ENCODE data around the gene TRIM71. TPM values are rescaled to one million over a fixed set of nuclear protein-coding genes. Genes with fewer than 3 reads are reported as not detected.

TRIM71 gene
- total RNA-seq, 4 donors from 2014 or later, result under 0.01 to 0.59 (median 0.32) TPM

- Histone ChIP-seq H3K36me3 (no peaks in the 10 kb centered on the region), H3K9me3 (no peaks in the 10 kb centered on the region), H3K4me1 (no peaks in the 10 kb centered on the region), H3K27ac (no peak overlapping the region), H3K27me3 (no peaks in the 10 kb centered on the region), H3K4me3 (no peak overlapping the region)
- DNase-seq (ENCODE audit: low spot score in 2 of 2), result no peak
- no peak for TF ChIP-seq CTCF (IDR thresholded peaks at IDR 0.05)
- no peak for TF ChIP-seq POLR2A (IDR thresholded peaks at IDR 0.05)
- TF ChIP-seq EP300 (IDR thresholded peaks at IDR 0.05), result no peak
- WGBS, 2 donors, result 51 to 81% methylated on average over 2 of the region's 2 CpGs
Measured at GRCh38 chr3:32894977-32895376, 77.2 kb downstream of the TRIM71 start.

GRCh38 chr3:32895701-32896100 lies 77.9 kb downstream of the TRIM71 start:
- no peak for DNase-seq (ENCODE audit: low spot score in 2 of 2)
- no peaks in the 10 kb centered on the region for H3K4me1 ChIP-seq
- TF ChIP-seq CTCF (IDR thresholded peaks at IDR 0.05), result no peak
- no peak for TF ChIP-seq POLR2A (IDR thresholded peaks at IDR 0.05)
- no peak for TF ChIP-seq EP300 (IDR thresholded peaks at IDR 0.05)
- H3K9me3 ChIP-seq, result no peaks in the 10 kb centered on the region
- no peak overlapping the region for H3K4me3 ChIP-seq
- WGBS, 2 donors, result 89 to 97% methylated on average over 2 of the region's 2 CpGs
- H3K27ac ChIP-seq, result no peak overlapping the region
- H3K36me3 ChIP-seq, result no peaks in the 10 kb centered on the region
- no peaks in the 10 kb centered on the region for H3K27me3 ChIP-seq

- H3K4me1 ChIP-seq, result no peaks in the 10 kb centered on the region
- 82% methylated on average over 4 of the region's 4 CpGs for WGBS, 2 donors
- no peak for DNase-seq (ENCODE audit: low spot score in 2 of 2)
- no peaks in the 10 kb centered on the region for H3K36me3 ChIP-seq
- H3K27ac ChIP-seq, result no peak overlapping the region
- no peak for TF ChIP-seq EP300 (IDR thresholded peaks at IDR 0.05)
- no peak for TF ChIP-seq CTCF (IDR thresholded peaks at IDR 0.05)
- no peak for TF ChIP-seq POLR2A (IDR thresholded peaks at IDR 0.05)
- no peaks in the 10 kb centered on the region for H3K27me3 ChIP-seq
- H3K4me3 ChIP-seq, result no peak overlapping the region
- H3K9me3 ChIP-seq, result no peaks in the 10 kb centered on the region
Measured at GRCh38 chr3:32896143-32896542, 78.3 kb downstream of the TRIM71 start.

GRCh38 chr3:32897001-32897601 lies 79.3 kb downstream of the TRIM71 start:
- H3K9me3 ChIP-seq, result no peaks in the 10 kb centered on the region
- WGBS, 2 donors, result 84 to 86% methylated on average over 8 of the region's 8 CpGs
- H3K4me3 ChIP-seq, result no peak overlapping the region
- H3K4me1 ChIP-seq, result no peaks in the 10 kb centered on the region
- no peaks in the 10 kb centered on the region for H3K27me3 ChIP-seq
- H3K27ac ChIP-seq, result no peak overlapping the region
- DNase-seq (ENCODE audit: low spot score in 2 of 2), result no peak
- TF ChIP-seq EP300 (IDR thresholded peaks at IDR 0.05) (no peak), POLR2A (IDR thresholded peaks at IDR 0.05) (no peak), CTCF (IDR thresholded peaks at IDR 0.05) (no peak)
- no peaks in the 10 kb centered on the region for H3K36me3 ChIP-seq

- Histone ChIP-seq H3K27me3 (no peaks in the 10 kb centered on the region), H3K27ac (no peak overlapping the region)
- TF ChIP-seq EP300 (IDR thresholded peaks at IDR 0.05), result no peak
- no peak for TF ChIP-seq POLR2A (IDR thresholded peaks at IDR 0.05)
- TF ChIP-seq CTCF (IDR thresholded peaks at IDR 0.05), result no peak
Measured at GRCh38 chr3:32897981-32898623, 80.3 kb downstream of the TRIM71 start.

More at GRCh38 chr3:32897981-32898623, 80.3 kb downstream of the TRIM71 start:
- Histone ChIP-seq H3K4me1 (peaks cover 0 to 6% (median 0%) of the 10 kb centered on the region in 4 donors), H3K4me3 (no peak overlapping the region), H3K36me3 (no peaks in the 10 kb centered on the region), H3K9me3 (no peaks in the 10 kb centered on the region)
- 82 to 85% methylated on average over 5 of the region's 5 CpGs for WGBS, 2 donors
- no peak for DNase-seq (ENCODE audit: low spot score in 2 of 2)
